GM10266 (cell line): ENCODE data around the gene TOR2A.

ENCODE experiments used
- DNase-seq: peaks from one replicate; pipeline ENCODE4 v3.0.0; 2012; ENCODE audit errors: extremely low spot score
- CTCF ChIP-seq: IDR thresholded peaks from 2 replicates; pipeline ENCODE4 v1.5.1; 2012; ENCODE audit warnings: mild to moderate bottlenecking, low read depth; ENCODE audit not compliant: control insufficient read depth, insufficient read depth; ENCODE audit errors: missing control alignments

Gene TOR2A

DNA sequence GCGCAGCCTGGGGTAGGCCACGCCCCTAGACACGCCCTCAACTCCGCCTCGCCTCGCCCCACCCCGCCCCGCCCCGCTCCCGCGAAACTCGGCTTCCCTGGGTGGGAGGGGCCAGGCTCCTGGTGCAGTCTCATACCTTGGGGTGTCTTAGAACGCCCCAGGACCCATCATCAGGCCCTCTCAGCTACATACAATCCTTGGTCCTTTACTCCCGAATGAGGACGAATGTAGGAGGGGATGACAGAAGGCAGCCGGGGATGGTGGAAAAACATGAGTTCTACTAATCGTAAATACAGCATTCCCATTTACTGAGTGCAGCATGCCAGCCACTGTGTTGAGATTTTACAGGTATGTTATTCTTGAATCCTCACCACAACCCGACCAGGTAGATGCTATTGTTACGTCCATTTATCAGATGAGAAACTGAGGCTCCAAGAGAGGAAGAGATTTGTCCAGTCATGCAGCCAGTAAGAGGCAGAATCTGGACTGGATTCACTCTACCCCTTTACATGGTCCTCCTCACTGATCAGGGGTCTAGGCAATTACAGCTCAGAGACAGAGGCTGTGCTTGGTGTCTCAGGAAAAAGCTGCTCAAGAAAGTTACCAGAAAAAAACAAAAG is 36.6 kb upstream of the TOR2A start:
- DNase-seq, result no peak
- TF ChIP-seq CTCF, result no peak

GRCh38 chr9:127770905-127771569 is 35.9 kb upstream of the TOR2A start:
- TF ChIP-seq CTCF, result no peak
- peak; percentile 96 for DNase-seq

DNA sequence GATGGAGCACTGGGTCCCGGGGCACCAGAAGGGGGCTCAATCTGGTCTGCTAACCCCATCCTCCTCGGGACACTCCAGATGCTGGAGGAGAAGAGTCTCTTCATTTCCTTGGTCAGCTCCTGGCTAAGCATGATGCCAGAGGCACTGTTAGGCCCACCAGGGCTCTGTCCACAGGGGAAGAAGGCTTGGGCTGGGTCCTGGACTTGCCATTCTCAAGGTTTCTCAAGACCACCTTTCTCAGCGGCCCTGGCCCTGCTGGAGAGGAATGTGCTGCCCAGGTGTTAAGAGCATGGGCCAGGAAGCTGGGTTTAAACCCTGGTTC is 35.5 kb upstream of the TOR2A start:
- no peak for DNase-seq
- TF ChIP-seq CTCF, result no peak

DNA sequence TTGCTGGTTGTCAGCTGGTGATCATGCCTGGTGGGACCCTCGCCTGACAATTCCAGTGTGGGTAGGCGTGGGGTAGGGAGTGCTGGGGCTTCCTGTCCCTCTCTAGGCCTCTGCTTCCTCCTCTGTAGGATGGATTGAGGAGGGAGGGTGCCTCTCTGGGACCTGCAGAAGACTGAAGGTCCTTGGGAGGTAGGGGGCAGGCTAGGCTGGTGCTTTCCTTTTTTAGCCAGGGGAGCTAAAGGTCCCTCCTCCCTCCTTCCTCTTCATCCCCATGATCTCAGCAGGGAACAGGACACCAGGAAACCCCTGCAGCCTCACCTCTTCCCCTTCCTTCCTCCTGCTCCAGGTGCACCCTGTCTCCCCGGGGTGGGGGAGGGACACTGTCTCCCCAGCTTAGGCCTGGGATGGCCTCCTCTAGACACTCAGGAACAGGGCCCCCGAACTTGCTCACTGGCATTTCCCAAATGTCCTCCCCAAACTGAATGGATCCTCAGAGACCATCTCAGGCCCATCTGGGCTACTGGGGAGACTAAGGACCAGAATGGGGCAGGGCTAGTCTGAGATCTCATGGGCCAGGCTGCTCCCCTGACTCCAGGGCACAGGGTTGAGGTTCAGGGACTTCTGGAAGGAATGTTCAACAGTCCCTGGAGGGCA is 35.0 kb upstream of the TOR2A start:
- no peak for TF ChIP-seq CTCF
- no peak for DNase-seq

DNA sequence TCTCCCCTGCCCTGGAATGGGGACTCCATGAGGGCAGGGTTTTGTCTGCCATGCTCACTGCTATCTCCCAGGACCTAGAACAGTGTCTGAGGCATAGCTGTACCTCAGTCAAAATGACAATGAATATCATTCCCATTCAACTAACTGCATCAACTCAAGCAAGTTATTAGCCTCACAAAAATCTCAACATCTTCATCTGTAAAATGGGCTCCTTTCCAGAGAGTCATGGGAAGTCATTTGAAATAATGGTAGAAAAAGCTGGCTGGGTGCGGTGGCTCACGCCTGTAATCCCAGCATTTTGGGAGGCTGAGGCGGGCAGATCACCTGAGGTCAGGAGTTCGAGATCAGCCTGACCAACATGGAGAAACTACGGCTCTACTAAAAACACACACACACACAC is 34.0 kb upstream of the TOR2A start:
- no peak for DNase-seq
- TF ChIP-seq CTCF, result no peak

DNA sequence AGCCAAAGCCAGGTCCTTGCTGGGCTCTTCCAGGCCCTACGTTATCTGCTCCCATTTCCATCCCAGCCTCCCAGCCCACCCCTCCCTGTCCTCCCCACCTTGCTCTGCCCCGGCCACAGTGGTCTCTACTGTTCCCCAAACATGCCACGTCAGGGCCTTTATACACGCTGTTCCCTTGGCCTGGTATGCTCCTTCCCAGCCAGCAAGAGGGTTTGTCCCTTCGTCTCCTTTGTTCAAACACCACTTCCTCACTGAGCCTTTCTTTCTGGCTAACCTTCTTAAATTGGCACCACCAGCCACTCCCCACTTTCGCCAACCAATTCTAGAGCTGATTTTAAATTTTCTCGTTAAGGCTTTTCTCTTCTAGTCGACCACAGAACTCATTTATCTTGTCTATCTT is 33.6 kb upstream of the TOR2A start:
- no peak for TF ChIP-seq CTCF
- DNase-seq, result no peak

DNA sequence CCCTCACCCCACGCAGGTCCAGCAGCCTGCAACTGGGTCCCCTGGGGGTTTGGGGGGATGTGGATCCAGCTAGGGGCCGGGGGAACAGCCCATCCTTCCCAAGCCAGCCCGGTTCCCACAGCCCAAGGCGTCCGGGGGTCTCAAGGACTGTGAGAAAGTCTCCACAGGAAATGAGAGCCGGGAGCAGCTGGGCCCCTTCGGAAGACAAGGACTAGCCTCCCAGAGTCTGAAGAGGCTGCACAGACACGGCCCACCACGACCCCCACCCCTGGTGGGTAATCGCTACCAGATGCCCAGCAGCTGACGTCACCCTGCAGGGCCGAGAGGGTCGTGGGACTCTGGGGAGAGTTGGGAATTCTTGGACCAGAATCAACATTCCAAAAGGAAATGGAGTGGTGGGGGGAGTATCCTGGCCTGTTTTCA is 32.8 kb upstream of the TOR2A start:
- DNase-seq, result no peak
- no peak for TF ChIP-seq CTCF
